Fibroblast of pulmonary artery (primary cell): ENCODE results near the gene IL26.

Experiments used
- DNase-seq: peaks from one replicate; pipeline ENCODE4 v3.0.0-alpha.2; 2010; ENCODE audit warnings: low read depth
- H3K4me3 ChIP-seq: replicated peaks from 2 replicates; pipeline ENCODE4 v1.5.1; 2011; ENCODE audit warnings: low read depth, mild to moderate bottlenecking, control low read depth, low read length, moderate library complexity
- CTCF ChIP-seq: IDR thresholded peaks from 2 replicates; pipeline ENCODE4 v1.5.1; 2011; ENCODE audit warnings: mild to moderate bottlenecking, control low read depth, low read length, inconsistent platforms; ENCODE audit errors: missing control alignments

IL26 gene, protein sequence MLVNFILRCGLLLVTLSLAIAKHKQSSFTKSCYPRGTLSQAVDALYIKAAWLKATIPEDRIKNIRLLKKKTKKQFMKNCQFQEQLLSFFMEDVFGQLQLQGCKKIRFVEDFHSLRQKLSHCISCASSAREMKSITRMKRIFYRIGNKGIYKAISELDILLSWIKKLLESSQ

GRCh38 chr12:68225576-68226476 is at the start of gene IL26:
TSS of gene IL26 (minus strand) at chr12:68225810. CDS start at chr12:68225756, 54 bp downstream.
- no peak for TF ChIP-seq CTCF
- no peak within 1 kb of the TSS for H3K4me3 ChIP-seq

DNA sequence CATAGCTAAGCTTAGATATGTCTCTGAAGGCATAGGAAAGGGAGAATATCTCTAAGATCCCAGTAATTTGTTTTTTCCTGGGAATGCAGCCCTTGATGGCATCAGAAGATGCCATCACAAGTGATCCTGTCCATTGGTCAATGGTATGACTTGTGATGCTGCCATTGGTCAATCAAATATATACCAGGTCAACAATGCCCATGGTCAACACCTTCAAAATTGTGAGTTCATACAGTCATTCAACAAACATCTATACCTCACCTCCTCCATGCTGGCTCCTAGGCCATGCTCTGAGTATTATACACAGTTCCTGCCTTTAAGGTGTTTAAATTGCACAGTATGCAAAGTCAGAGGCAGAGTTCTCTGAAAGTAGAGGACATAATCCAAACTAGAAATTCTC is 47.1 kb upstream of the IL26 start:
- H3K4me3 ChIP-seq = no peak overlapping the region
- DNase-seq = no peak
- no peak for TF ChIP-seq CTCF

More at GRCh38 chr12:68225576-68226476, at the start of gene IL26:
- no peak for DNase-seq

DNA sequence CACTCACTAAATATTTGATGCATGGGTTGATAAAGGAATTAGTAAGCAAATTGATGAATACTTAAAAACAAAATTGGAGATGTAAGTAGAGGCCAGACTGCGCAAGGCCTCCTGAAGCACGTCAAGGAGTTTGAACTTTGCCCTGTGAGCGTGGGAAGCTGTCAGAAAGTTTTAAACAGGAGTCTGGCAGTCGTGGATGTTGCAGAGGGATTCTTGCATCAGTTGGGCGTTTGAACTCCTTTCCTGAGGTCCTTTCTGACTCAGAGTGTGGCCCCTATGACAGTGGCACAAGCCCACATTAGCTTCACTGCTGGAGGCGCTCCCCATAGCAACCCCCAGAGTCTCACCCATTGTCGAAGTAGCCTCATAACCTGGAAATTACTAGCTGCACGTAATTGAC is 45.7 kb upstream of the IL26 start:
- peak; percentile 91 for DNase-seq
- TF ChIP-seq CTCF = no peak

GRCh38 chr12:68270358-68270757 is 44.7 kb upstream of the IL26 start:
- H3K4me3 ChIP-seq = no peak overlapping the region
- no peak for TF ChIP-seq CTCF
- DNase-seq = no peak

More for the DNA sequence above, 45.7 kb upstream of the IL26 start:
- H3K4me3 ChIP-seq = no peak overlapping the region

DNA sequence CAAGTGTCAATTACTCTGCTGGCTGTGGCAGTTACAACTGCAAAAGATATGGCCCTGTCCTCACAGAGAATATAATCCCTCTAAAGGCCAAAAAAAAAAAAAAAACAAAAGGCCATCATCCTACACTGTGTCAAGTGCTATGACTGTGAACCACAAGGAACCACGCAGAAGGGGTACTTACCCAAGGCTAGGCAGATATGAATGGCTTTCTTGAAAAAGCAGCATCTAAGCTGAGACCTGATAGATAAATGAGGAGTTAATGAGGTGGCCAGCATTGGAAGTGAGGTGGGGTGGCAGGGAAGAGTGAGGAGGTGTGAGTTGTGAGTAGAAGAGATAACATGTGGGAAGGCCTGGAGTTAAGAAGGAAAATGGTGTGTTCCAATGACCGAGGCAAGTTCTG is 44.2 kb upstream of the IL26 start:
- TF ChIP-seq CTCF = no peak
- no peak for DNase-seq
- no peak overlapping the region for H3K4me3 ChIP-seq

DNA sequence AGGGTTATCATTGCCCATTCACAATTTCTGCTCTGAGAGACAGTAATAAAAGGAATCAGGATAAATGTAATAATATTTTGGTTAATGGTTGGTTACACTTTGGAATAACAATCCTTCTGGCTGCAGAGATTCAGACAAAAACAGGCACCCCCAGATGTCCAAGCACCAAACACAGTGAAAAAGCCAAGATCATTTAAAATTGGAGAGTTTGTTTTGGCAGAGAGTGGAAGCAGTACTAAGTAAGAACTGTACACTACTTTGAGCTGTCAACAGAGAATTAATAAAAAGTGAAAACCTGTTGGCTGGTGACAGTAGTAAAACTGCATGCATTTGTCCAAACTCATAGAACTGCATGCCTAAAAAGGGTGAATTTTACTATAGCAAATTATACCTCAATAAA is 43.4 kb upstream of the IL26 start:
- no peak for DNase-seq
- TF ChIP-seq CTCF = no peak
- H3K4me3 ChIP-seq = no peak overlapping the region

GRCh38 chr12:68267892-68268396 is 42.3 kb upstream of the IL26 start:
- TF ChIP-seq CTCF = no peak
- peak; percentile 88 for DNase-seq
- H3K4me3 ChIP-seq = no peak overlapping the region
